Spleen (tissue), 13 donors: Measurements from ENCODE around the gene GPC4. TPM values are rescaled to one million over a fixed set of nuclear protein-coding genes. Genes with fewer than 3 reads are reported as not detected.
A peak's percentile ranks its signal among the peaks of the same experiment; 100 is the strongest.

Experiments used
- DNase-seq: peaks from one replicate; pipeline ENCODE4 v3.0.0-alpha.2; 2020
- H3K27ac ChIP-seq, 8 donors: fragments of 200-600 bp; sonication (generic) in 7 of 8; 1 replicate in 4 of 8; 2 replicates in 4 of 8; pipeline versions ENCODE4 v1.5.0 to v1.8.0; 2016 to 2021; ENCODE audit warnings: inconsistent platforms in 4 of 8, mild to moderate bottlenecking in 4 of 8, moderate library complexity in 1 of 8
- H3K27me3 ChIP-seq, 7 donors: fragments of 200-600 bp; sonication (generic) in 6 of 7; replicated peaks in 1 of 7; 1 replicate in 4 of 7; 2 replicates in 3 of 7; pipeline versions ENCODE4 v1.5.0 to v1.8.0; 2016 to 2021; ENCODE audit warnings: inconsistent platforms in 3 of 7, mild to moderate bottlenecking in 1 of 7
- H3K36me3 ChIP-seq, 6 donors: fragments of 200-600 bp; sonication (generic) in 5 of 6; 1 replicate in 4 of 6; 2 replicates in 2 of 6; pipeline versions ENCODE4 v1.5.0 to v1.8.0; 2016 to 2021; ENCODE audit warnings: inconsistent platforms in 2 of 6
- H3K4me1 ChIP-seq, 6 donors: fragments of 200-600 bp; sonication (generic) in 5 of 6; 1 replicate in 3 of 6; 2 replicates in 3 of 6; pipeline versions ENCODE4 v1.5.0 to v1.8.0; 2016 to 2021; ENCODE audit warnings: inconsistent platforms in 3 of 6
- H3K4me3 ChIP-seq, 8 donors: fragments of 200-600 bp; sonication (generic) in 7 of 8; 1 replicate in 4 of 8; 2 replicates in 4 of 8; pipeline versions ENCODE4 v1.5.0 to v1.8.0; 2016 to 2021; ENCODE audit warnings: inconsistent platforms in 4 of 8, mild to moderate bottlenecking in 4 of 8, moderate library complexity in 2 of 8
- H3K9me3 ChIP-seq, 8 donors: fragments of 200-600 bp; sonication (generic) in 7 of 8; 1 replicate in 4 of 8; 2 replicates in 4 of 8; pipeline versions ENCODE4 v1.5.0 to v1.8.0; 2016 to 2021; ENCODE audit warnings: inconsistent platforms in 4 of 8
- POLR2A ChIP-seq, 3 donors: fragments of 450-650 bp; IDR thresholded peaks; one replicate each; pipeline ENCODE4 v1.5.1; 2017; ENCODE audit warnings: antibody characterized with exemption in 3 of 3, mild to moderate bottlenecking in 1 of 3
- POLR2AphosphoS5 ChIP-seq, 3 donors: sonication (generic); formaldehyde crosslinking; IDR thresholded peaks; one replicate each; pipeline ENCODE4 v1.5.1; 2017; ENCODE audit warnings: antibody characterized with exemption in 3 of 3
- WGBS, 5 donors: extraction: QIAGEN DNeasy Blood & Tissue Kit in 3 of 5; methylation state at CpG; one replicate each; pipeline versions ENCODE4 v1.1.5 to v1.1.7; 2013 to 2018; 5-methylcytosine and 5-hydroxymethylcytosine counted together
- intact Hi-C: fragments of 100-400 bp; cut with DNase I; formaldehyde crosslinking; loops from one replicate; pipeline ENCODE4 v1.15.0; 2023; ENCODE audit warnings: low total_unique reads
- long read RNA-seq, 2 donors: transcript quantifications; one replicate each; lab custom pipeline, GENCODE V29; 2026
- polyA plus RNA-seq, 3 donors: library from polyadenylated mRNA; stranded (reverse); fragments of 200-250 nt; gene quantifications; one replicate each; pipeline ENCODE4 v1.2.1, GENCODE V29; 2013
- total RNA-seq, 7 donors: library from RNA; depleted of rRNA in 3 of 7; stranded (reverse); fragments of >200 nt in 3 of 7; fragmentation: NEBNext Ultra II Directional in 4 of 7; extraction: Animal tissue kit (Norgen Biotek cat#: 25700) in 4 of 7; gene quantifications; one replicate each; pipeline versions ENCODE4 v1.1.0 to v1.2.1, GENCODE V29; 2016 to 2021
- TF ChIP-seq, protein P1 (sequence below), 11 experiments: fragments of 200-600 bp in 7 of 11; fragments of 450-650 bp in 4 of 11; sonication (generic) in 4 of 11; IDR thresholded peaks in 8 of 11; conservative IDR thresholded peaks in 3 of 11; 1 replicate in 7 of 11; 2 replicates in 4 of 11; pipeline versions ENCODE4 v1.4.0 to v1.8.0; 2016 to 2021; ENCODE audit warnings: antibody characterized with exemption in 11 of 11, inconsistent platforms in 4 of 11, mild to moderate bottlenecking in 1 of 11
- donor health status: healthy with polysubstance abuse.
- donor health status: DM: no; HTN: no; CAD: no; lungs with moderate emphysema.
- donor health status: DM: no; HTN: no; CAD: no.
- donor health status: Bipolar disorder and iron deficiency.
- donor health status: healthy.
- donor health status: DM: no; HTN: no; CAD: no.
- donor health status: DM: yes; HTN: yes; CAD: no.

GPC4 gene
- total RNA-seq (10 to 100 TPM in 1 of 7 donors, 1 to 10 TPM in 6; 3.8 to 17.7 (median 5.9) TPM), polyA plus RNA-seq (1 to 10 TPM in 2 of 3 donors, under 1 TPM in 1; 0.70 to 1.8 (median 1.3) TPM)
- long read RNA-seq, donor 1, full-length matches to known transcripts, result 3 of 10 reads
- long read RNA-seq, donor 1, partial matches to known transcripts, result 7 of 10 reads
- long read RNA-seq, donor 1, other reads (novel, unspliced or antisense), result 0 of 10 reads
- long read RNA-seq, donor 2, full-length matches to known transcripts, result 3 of 9 reads
- long read RNA-seq, donor 2, partial matches to known transcripts, result 6 of 9 reads
- long read RNA-seq, donor 2, other reads (novel, unspliced or antisense), result 0 of 9 reads

DNA sequence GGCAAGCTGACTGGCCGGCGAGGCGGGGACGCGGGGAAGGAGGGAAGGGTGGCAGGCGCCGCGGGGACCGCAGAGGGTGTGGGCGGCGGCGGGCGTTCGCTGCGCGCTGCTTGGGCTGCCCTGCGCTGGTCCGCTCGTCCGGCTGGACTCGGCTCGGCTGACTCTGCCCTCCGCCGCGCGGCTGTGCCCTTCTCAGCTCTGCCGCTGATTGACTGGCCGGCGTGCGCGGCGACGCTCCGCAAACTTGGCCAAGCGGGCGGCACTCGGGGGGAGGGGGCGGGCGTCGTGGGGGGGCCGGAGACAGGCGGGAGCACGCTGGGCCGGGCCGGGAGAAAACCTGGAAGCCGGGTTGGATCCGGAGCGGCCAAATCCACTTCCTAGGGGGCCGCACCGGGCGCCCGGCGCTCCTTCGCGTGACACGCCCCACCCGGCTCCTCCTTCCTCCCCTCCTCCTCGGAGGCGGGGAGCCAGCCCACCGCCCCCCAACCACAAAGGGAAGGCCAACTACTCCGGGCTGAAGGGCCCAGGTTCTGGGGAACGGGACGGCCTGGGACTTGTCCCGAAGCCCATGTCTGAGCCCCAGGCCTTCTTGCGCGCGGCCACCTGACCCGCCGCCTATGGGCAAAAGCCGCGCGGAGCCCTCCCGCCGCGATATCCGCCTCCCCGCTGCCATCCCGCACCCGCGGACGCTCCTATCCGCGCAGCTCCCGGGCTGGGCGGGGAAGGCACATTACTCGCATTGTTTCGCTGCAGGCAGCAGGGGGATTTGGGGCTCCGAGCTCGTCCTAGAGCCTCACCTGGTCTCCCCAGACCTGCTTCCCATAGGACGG, at the start of gene GPC4:
TSS of gene GPC4 (minus strand) at position 214 of the 830 bp plus-strand sequence. CDS start 524 bp downstream, outside the sequence.
- intact Hi-C loops, result no loop called here
- H3K9me3 ChIP-seq, result no peaks in the 10 kb centered on the region
- peaks cover 0 to 70% (median 36%) of the 10 kb centered on the region in 7 donors for H3K27me3 ChIP-seq
- H3K4me3 ChIP-seq, result peak within 1 kb of the TSS; percentile 18 to 67 (median 38)
- H3K27ac ChIP-seq, result peak within 1 kb of the TSS in 4 of 8 donors; percentile 18 to 47 (median 28)
- TF ChIP-seq, protein P1, sequence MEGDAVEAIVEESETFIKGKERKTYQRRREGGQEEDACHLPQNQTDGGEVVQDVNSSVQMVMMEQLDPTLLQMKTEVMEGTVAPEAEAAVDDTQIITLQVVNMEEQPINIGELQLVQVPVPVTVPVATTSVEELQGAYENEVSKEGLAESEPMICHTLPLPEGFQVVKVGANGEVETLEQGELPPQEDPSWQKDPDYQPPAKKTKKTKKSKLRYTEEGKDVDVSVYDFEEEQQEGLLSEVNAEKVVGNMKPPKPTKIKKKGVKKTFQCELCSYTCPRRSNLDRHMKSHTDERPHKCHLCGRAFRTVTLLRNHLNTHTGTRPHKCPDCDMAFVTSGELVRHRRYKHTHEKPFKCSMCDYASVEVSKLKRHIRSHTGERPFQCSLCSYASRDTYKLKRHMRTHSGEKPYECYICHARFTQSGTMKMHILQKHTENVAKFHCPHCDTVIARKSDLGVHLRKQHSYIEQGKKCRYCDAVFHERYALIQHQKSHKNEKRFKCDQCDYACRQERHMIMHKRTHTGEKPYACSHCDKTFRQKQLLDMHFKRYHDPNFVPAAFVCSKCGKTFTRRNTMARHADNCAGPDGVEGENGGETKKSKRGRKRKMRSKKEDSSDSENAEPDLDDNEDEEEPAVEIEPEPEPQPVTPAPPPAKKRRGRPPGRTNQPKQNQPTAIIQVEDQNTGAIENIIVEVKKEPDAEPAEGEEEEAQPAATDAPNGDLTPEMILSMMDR (IDR thresholded peaks at IDR 0.05 in 8 of 11, conservative IDR thresholded peaks at IDR 0.05 in 3 of 11), result no peak
- TF ChIP-seq POLR2A (IDR thresholded peaks at IDR 0.05) (no peak), POLR2AphosphoS5 (IDR thresholded peaks at IDR 0.05) (peak in 2 of 3 donors; percentile 58 to 67)
- H3K36me3 ChIP-seq, result no peaks in the 10 kb centered on the region
- peak; percentile 73 for DNase-seq
- H3K4me1 ChIP-seq, result peaks cover 0 to 36% (median 4%) of the 10 kb centered on the region in 6 donors
- 0 to 51% (median 2%) methylated on average over 12 to 88 of the region's 90 CpGs for WGBS, 5 donors

DNA sequence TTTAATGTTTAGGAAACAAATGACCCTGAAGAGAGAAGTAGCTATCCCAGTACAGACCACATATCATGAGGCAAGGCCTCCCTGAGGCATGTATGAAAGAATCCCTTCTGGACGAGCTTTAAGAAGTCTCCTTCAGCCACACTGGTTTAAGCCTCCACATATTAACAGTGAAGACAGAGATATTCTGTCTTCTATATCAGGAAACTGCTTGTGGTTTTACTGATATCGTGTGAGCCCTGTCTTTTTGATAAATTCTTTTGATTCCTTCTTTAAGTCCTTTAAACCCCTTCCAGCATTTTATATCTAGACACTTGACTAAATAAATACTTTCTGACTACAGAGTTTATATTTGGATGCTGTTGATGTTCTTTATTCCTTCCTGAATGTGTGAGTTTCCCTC, 45.9 kb upstream of the GPC4 start:
- Histone ChIP-seq H3K36me3 (no peaks in the 10 kb centered on the region), H3K4me3 (no peak overlapping the region), H3K9me3 (no peaks in the 10 kb centered on the region), H3K27me3 (no peaks in the 10 kb centered on the region), H3K27ac (no peak overlapping the region), H3K4me1 (no peaks in the 10 kb centered on the region)
- intact Hi-C loops, result no loop called here
- 38 to 50% (median 45%) methylated on average over 2 of the region's 2 CpGs for WGBS, 5 donors
- no peak for DNase-seq
- TF ChIP-seq POLR2AphosphoS5 (IDR thresholded peaks at IDR 0.05) (no peak), POLR2A (IDR thresholded peaks at IDR 0.05) (no peak)
- TF ChIP-seq, protein P1 (IDR thresholded peaks at IDR 0.05 in 8 of 11, conservative IDR thresholded peaks at IDR 0.05 in 3 of 11), result no peak

DNA sequence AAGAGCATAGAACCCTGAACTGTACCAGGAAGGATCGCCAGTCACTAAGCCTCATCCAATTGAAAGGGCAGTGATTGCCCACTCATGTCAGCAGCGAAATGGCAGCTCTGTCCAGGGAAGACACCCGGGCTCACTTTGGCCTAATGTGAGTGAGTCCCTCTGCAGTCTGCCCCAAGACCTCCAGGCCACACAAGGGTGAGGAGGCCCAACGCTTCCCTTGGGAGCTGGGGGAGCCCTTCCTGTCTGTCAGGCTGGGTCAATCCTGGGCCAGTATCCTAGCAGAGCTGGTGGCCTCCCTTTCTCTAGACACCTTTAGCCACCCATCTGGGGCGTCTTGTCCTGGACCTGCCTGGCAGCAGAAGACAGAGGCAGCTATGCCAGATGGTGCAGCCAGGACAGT, 39.6 kb upstream of the GPC4 start:
- no peaks in the 10 kb centered on the region for H3K4me1 ChIP-seq
- intact Hi-C loops, result no loop called here
- no peak overlapping the region for H3K27ac ChIP-seq
- no peak overlapping the region for H3K4me3 ChIP-seq
- no peak for DNase-seq
- TF ChIP-seq, protein P1 (IDR thresholded peaks at IDR 0.05 in 8 of 11, conservative IDR thresholded peaks at IDR 0.05 in 3 of 11), result no peak
- no peak for TF ChIP-seq POLR2A (IDR thresholded peaks at IDR 0.05)
- TF ChIP-seq POLR2AphosphoS5 (IDR thresholded peaks at IDR 0.05), result no peak
- H3K9me3 ChIP-seq, result no peaks in the 10 kb centered on the region
- no peaks in the 10 kb centered on the region for H3K36me3 ChIP-seq
- H3K27me3 ChIP-seq, result peaks cover 0 to 4% (median 0%) of the 10 kb centered on the region in 7 donors
- WGBS, 5 donors, result 54 to 79% (median 67%) methylated on average over 4 to 5 of the region's 5 CpGs

DNA sequence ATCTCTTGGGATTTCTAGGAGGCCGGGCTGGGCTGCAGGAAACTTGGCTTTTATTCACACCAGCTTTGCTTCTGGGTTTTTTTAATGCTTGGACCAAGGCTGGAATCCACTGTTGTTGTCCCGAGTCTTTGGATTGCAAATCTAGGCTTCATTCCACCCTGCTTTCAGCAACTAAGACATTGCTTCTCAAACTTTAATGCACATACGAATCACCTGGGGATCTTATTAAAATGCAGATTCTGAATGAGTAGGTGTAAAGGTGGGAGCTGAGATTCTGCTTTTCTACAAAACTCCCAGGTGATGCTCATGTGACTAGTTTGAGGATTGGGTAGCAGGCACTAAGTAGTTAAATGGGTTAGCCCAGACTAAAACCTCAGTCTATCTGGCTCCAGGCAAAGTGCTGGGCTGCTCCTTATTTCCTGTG, 39.2 kb upstream of the GPC4 start:
- TF ChIP-seq POLR2AphosphoS5 (IDR thresholded peaks at IDR 0.05) (no peak), POLR2A (IDR thresholded peaks at IDR 0.05) (no peak)
- TF ChIP-seq, protein P1 (IDR thresholded peaks at IDR 0.05 in 8 of 11, conservative IDR thresholded peaks at IDR 0.05 in 3 of 11), result no peak
- no peak for DNase-seq
- Histone ChIP-seq H3K9me3 (no peaks in the 10 kb centered on the region), H3K36me3 (no peaks in the 10 kb centered on the region), H3K27me3 (peaks cover 0 to 4% (median 0%) of the 10 kb centered on the region in 7 donors), H3K27ac (no peak overlapping the region), H3K4me3 (no peak overlapping the region), H3K4me1 (no peaks in the 10 kb centered on the region)
- intact Hi-C loops, result no loop called here
- 73 to 84% (median 76%) methylated on average over 3 of the region's 3 CpGs for WGBS, 5 donors
